NT2/D1 (cell line): ENCODE data around the gene PRKAR2B.
A peak's percentile ranks its signal among the peaks of the same experiment; 100 is the strongest.

Source experiments
- DNase-seq: peaks from one replicate; pipeline ENCODE4 v3.0.0-alpha.2; 2011; ENCODE audit warnings: low read depth, low spot score
- H3K27me3 ChIP-seq: 2 replicates; pipeline ENCODE4 v1.6.0; 2011; ENCODE audit warnings: mild to moderate bottlenecking; ENCODE audit not compliant: insufficient read length, insufficient read depth
- H3K36me3 ChIP-seq: 2 replicates; pipeline ENCODE4 v1.6.1; 2011; ENCODE audit warnings: mild to moderate bottlenecking, low read length, mixed read lengths; ENCODE audit not compliant: insufficient read depth, insufficient read length
- H3K4me1 ChIP-seq: 2 replicates; pipeline ENCODE4 v1.5.1; 2011; ENCODE audit not compliant: insufficient read depth, insufficient read length
- H3K4me3 ChIP-seq: 2 replicates; pipeline ENCODE4 v1.5.1; 2011; ENCODE audit warnings: low read depth; ENCODE audit not compliant: insufficient read length
- H3K9ac ChIP-seq: 2 replicates; pipeline ENCODE4 v1.6.0; 2011; ENCODE audit warnings: low read depth; ENCODE audit not compliant: insufficient read length
- H3K9me3 ChIP-seq: 2 replicates; pipeline ENCODE4 v1.5.1; 2011; ENCODE audit warnings: mild to moderate bottlenecking, low read length; ENCODE audit not compliant: insufficient read depth
- SUZ12 ChIP-seq: IDR thresholded peaks from 2 replicates; pipeline ENCODE4 v1.6.1; 2011; ENCODE audit not compliant: insufficient read length, insufficient read depth; ENCODE audit errors: extremely low read depth
- YY1 ChIP-seq: IDR thresholded peaks from 2 replicates; pipeline ENCODE4 v1.6.1; 2011; ENCODE audit not compliant: insufficient read length, insufficient read depth
- ZNF274 ChIP-seq: IDR thresholded peaks from 2 replicates; pipeline ENCODE4 v1.6.1; 2011; ENCODE audit warnings: mild to moderate bottlenecking, low read depth, low read length

PRKAR2B gene

DNA sequence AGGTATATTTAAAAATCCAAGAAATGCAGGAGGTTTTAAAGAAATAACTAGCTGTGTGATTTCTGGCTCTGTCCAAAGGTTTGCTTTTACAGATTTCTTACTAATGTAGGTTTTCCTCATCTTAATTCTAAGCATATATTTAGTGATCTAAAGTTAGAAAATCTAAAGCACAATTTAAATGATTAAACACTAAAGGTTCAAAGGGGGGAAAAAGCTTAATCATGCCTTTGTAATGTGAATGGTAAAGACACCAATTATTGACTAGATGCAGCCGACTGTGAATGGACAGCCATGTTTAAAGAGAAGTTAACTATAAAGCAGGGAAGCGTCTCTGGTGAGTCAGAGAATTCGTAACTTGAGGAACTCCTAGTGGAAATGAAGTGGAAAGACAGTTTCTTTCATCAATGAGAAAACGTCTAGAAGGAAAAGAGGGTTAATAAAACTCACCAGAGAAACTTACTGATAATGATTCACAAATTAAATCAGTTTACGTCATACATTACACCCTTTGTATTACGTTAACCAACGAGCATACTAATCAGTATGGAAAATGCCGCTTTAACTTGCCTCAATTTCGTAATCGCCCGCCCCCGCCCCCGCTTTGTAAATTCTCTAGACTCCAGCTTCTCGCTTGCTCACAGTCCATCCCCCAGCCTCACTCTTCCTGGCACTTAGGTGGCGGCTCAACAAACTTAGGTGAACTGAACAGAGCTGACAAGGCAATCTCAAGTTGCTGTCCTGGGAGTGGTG is 123.2 kb downstream of the PRKAR2B start:
- Histone ChIP-seq H3K27me3 (no peaks in the 10 kb centered on the region), H3K4me3 (peak overlapping the region; percentile 71)
- peak; percentile 48 for DNase-seq

DNA sequence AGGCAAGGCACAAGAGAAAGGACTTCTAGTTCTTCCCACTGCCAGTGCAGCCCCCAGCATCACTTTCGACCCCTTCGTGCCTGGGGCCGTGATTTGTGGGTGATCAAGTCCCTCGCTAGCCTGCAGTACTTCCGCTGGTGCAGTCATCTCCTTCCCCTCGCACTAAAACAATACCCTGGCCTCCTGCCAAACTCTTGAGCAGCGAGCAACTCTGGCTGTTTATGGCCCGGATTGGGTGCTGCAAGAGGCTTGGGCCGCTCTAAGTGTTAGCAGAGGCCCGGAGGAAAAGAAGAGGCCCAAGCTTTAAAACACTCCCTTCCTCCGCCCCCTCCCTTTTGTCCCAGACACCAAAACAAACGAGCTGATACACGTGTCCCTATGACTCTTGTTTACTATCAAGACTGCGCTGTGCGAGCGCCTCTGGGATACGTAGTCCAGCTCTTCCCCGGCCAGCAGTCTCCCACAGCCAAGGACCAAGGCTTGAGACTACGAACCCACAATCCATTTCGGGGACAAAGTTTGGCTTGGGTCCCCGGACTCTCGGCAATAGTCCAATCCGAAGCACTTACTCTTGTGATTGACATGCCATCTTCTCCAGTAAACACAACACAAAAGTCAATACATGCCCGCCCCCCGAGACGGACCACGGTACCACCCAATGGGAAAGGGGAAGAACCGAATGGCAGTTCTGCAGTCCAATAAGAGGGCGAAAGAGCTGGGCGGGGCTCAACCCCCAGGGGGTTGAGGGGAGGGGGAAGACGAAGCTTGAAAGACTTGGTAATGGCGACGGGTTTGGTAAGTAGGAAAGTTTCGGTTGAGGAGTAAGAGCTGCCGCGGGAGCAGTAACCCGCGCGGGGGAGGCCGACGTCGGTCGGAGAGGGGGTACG is 124.0 kb downstream of the PRKAR2B start, which contains the start of gene HBP1:
Gene HBP1 (plus strand): TSS at position 771 of the 887 bp plus-strand sequence. CDS start 10,891 bp downstream, outside the sequence.
- Histone ChIP-seq H3K4me3 (peak within 1 kb of the TSS; percentile 71), H3K9ac (peak within 1 kb of the TSS; percentile 63), H3K27me3 (no peaks in the 10 kb centered on the region), H3K36me3 (no peaks in the 10 kb centered on the region), H3K9me3 (no peaks in the 10 kb centered on the region), H3K4me1 (no peaks in the 10 kb centered on the region)
- DNase-seq: peak; percentile 99
- no peak for TF ChIP-seq SUZ12
- peak; percentile 19 for TF ChIP-seq YY1
- no peak for TF ChIP-seq ZNF274

More for the DNA sequence above, 123.2 kb downstream of the PRKAR2B start:
- TF ChIP-seq ZNF274: no peak
- no peak for TF ChIP-seq YY1
- no peak for TF ChIP-seq SUZ12
- no peaks in the 10 kb centered on the region for H3K36me3 ChIP-seq
- H3K4me1 ChIP-seq: no peaks in the 10 kb centered on the region
- H3K9me3 ChIP-seq: no peaks in the 10 kb centered on the region
- H3K9ac ChIP-seq: peak overlapping the region; percentile 63

DNA sequence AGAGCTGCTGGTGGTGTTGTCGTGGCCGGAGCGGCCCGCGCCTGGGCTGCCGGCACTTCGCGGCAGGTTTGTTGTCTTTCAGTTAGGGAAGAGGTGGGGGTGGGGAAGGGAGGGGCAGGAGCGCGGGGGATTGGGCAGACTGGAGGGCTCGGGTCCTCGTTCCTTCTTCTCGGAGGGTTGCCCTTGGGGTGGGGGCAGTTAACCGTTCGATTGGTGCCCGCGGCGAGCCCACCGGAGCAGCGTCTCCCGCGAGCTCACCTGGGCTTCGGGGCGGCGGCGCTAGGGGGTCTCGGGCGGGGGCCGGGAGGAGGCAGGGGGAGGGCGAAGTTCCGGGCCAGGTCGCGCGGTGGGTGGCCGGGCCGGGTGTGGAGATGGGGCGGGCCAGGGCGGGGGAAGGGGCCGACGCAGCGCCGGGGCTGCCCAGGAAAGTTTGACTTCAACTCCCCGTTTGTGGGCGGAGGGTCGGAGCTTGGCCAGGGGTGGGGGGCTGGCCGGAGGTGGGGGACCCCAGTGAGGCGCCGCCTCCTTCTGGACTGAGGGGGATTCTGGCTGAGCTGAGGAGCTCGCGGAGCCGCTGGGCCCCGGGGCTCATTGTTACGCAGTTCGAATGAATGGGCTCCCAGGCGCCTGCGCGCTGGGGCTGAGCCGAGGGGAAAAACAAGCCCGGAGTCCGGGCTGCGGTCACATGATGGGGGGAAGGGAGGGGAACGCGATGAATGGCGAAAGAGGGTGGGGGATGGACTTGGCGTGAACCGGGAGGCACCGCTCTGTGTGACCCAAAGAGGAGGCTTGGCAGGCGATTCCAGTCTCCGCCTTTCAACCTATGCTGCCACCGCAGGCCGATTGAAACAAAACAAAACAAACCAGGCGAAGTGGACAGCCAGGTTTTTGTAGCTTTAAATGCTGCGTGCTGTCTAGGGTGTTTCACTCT is 124.9 kb downstream of the PRKAR2B start:
- peak; percentile 96 for DNase-seq
- Histone ChIP-seq H3K4me3 (peak overlapping the region; percentile 62), H3K36me3 (no peaks in the 10 kb centered on the region), H3K27me3 (no peaks in the 10 kb centered on the region), H3K9ac (peak overlapping the region; percentile 53), H3K9me3 (no peaks in the 10 kb centered on the region), H3K4me1 (no peaks in the 10 kb centered on the region)
- no peak for TF ChIP-seq ZNF274
- no peak for TF ChIP-seq YY1
- no peak for TF ChIP-seq SUZ12

DNA sequence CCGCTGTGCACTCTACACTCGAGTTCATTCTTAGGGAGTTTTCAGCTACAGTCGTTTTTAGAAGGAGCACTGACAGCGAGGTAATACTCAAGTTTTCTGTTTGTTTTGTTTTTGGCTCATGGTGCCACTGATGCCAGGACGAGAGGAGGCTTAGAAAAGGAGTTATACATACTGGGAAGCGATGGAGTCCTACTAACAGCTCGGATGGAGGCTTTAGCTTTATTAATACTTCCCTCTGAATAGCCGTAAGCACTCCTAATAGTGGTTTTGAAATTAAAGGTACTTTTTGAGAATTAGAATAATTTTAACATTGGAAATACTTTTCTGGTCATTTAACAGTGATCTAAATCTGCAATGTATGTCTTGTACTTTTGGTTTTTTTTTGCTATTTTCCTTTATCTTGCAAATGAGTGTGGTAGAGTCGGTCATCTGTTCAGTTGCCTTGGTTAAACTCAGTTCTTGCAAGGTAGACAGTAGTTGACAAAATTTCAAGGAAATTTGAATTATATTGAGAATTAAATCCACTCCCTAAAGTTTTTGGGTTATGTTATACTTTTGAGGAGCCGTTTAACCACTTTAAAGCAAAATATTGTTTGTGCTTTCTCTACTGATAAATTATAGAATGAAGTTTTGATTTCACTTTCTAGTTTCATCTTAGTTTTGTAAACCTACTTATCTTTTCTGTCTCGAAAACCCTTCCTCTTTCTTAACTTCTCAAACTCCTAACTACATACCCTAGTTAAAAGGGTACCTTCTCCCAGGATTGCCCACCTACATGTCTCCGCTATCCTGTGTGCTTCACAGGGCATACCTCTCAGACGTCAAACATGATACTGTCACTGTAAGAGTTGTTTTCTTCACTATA is 125.8 kb downstream of the PRKAR2B start:
- TF ChIP-seq YY1 (no peak), SUZ12 (no peak), ZNF274 (no peak)
- Histone ChIP-seq H3K4me1 (no peaks in the 10 kb centered on the region), H3K9ac (peak overlapping the region; percentile 53), H3K27me3 (no peaks in the 10 kb centered on the region), H3K4me3 (peak overlapping the region; percentile 53), H3K36me3 (no peaks in the 10 kb centered on the region), H3K9me3 (no peaks in the 10 kb centered on the region)
- DNase-seq: no peak

DNA sequence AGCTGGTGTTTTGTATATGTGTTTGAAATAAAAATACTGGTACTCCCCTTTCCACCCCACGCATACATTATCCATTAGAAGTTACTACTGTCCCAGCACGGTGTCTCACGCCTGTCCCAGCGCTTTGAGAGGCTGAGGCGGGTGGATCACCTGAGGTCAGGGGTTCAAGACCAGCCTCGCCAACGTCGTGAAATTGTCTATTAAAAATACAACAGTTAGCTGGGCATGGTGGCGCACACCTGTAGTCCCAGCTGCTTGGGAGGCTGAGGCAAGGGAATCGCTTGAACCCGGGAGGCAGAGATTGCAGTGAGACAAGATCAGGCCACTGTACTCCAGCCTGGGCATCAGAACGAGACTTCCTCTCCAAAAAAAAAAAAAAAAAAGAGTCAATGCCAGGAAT is 127.0 kb downstream of the PRKAR2B start:
- Histone ChIP-seq H3K36me3 (no peaks in the 10 kb centered on the region), H3K4me3 (no peak overlapping the region), H3K27me3 (no peaks in the 10 kb centered on the region), H3K9me3 (no peaks in the 10 kb centered on the region), H3K4me1 (no peaks in the 10 kb centered on the region), H3K9ac (no peak overlapping the region)
- no peak for TF ChIP-seq SUZ12
- no peak for TF ChIP-seq ZNF274
- TF ChIP-seq YY1: no peak
- no peak for DNase-seq
